Stimulated activated CD4-positive, alpha-beta T cell treated with anti-CD3 and anti-CD28 coated beads, Interleukin-1b, Interleukin-23, amount 100 ng/mL, for 4 hours (primary cell): Measurements from ENCODE around the gene BSN.
"Not testable (repeated sequence)": the region's sequence is repeated elsewhere in the genome, so short reads cannot be mapped to it uniquely, and the experiment has no call there.

ENCODE experiments used
- DNase-seq, 2 donors: peaks; one replicate each; pipeline ENCODE4 v3.0.0-alpha.2; 2020; ENCODE audit warnings: low read depth in 2 of 2

The BSN gene

DNA sequence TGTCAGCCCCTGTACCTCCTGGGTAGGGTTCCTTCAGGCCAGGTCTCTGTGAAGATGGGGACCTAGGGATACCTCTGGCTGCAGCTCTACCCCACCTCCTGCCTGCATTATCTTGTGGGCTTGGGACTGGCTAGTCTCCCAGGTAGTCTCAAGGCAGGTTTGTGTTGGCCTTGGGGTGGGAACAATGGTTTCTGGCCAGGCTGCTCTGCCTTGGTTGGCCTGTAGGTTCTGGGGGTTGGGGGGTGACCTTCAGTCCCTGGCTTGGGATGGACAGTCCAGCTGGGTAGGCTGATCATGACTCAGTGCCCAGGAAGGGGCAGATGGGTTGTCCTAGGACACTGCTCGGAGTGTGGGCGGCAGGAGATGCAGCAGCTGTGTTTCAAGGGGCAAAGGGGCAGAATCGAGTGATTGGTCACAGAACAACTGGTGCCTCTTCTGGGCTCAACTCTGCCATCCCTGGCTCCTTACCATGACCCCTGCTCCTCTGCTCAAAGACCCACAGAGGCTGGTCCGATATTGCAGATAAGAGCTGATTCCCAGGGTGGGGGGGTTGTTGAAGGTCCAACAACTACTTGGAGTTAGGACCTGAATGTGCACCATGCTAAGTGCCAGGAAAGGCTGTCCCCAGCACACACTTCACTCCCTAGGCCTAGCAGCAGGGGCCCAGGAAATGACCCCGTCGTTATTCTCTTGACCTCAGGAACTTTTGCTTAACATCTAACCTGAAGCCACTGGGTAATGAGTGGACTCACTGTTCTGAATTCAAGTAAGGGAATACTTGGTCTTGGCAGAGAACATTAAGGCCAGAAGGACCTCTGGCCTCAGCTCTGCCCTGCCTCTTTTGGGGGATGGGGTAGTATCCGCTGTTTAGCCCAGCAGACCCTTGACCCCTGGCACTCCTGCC is 18.1 kb upstream of the BSN start:
- no peak for DNase-seq

DNA sequence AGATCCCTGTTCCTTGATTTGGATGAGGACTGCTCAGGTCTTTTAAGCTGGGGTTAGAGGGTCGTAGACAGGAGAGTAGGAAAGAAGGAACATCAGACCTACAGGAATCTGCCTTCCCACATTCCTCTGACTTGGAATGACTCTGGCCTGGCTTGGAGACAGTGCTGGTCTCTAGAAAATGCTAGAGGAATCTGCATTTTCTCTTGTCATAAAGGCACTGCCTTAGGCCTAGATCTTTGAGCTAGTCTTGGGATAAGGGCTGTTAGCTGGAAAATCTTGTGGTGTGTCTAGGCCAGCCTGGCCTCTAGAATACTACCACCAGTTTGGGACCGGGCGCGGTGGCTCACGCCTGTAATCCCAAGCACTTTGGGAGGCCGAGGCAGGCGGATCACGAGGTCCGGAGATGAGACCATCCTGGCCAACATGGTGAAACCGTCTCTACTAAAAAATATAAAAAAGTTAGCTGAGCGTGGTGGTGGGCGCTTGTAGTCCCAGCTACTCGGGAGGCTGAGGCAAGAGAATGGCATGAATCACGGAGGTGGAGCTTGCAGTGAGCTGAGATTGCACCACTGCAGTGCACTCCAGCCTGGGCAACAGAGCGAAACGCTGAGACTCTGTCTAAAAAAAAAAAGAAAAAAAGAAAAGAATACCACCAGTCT is 17.3 kb upstream of the BSN start:
- DNase-seq: no peak

DNA sequence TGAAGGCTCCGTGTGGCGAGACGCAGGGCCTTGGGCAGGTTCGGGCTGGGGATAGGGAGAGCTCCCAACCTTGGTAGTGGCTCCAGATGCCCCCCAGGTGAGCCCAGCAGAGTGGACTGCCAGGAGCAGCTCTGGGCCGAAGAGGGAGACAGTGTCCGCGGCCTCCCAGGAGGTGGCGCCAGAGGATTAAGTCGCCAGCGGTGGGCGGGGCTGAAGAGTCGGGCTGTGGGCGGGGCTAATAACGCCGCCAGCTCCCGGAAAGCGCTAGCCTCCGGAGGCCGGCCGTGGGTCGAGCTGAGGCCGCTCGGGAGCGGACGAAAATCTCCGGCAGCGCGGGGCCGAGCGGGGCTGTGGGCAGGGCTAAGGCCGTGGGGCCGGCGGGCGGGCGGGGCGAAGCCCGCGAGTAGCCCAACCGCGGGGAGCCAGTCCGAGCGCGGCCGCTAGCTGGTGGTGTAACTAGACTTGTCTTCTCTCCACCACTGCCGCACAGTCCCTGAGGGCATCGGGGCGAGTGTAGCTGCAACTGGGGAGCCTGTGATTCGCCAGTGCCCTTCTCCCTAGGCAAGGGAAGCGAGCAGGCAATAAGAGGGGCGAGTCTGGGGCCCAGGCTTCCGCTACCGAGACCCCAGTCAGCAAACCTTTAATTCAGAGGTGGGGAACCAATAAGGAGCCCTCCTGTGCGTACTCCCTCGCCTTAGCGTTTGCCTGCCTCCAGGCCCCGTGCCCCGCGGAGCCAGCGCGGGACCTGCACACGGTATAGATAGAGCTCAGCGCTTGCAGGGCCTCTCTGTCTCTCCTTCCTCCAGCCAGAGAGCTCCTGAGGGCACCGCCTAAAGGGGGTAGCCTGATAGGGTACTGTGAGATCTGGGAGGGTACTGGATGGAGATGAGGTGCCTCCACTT is 14.4 kb upstream of the BSN start:
- peak; percentile 93 to 95 for DNase-seq

DNA sequence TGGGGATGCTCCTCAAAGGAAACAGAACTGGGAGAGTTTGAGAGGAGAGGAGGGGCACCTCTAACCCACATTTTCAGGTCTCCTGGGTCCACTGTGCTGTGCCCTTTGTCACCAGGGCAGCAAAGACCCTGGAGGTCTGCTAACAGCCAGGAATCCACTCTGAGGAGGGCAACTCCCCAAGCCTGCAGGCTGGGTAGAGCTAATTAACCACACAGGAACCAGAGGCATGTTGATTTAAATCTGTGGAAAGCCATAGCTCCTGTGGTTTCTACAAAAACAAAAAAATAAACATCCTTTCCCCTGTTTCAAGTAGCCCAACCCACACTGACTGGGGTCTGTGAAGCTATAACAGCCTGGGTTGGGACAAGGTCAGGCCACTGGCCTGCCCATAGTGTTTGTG is 2.2 kb upstream of the BSN start:
- no peak for DNase-seq

DNA sequence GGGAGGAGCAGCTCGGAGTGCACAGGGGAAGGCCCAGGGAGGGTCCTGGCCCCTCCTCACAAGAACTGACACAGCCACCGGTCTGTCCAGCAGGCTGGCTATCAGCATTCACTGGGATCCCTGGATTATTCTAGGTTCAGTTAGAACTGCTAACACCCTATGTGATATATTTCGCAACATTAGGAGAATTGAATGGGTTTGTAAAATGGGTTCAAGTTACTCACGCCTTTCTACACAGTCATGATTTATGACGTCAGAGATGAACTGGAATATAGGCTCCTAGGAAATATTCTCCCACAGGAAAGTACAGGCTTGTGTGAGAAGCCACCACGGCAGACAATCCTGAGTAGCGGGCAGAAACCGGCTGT is 969 bp upstream of the BSN start:
- no peak for DNase-seq

DNA sequence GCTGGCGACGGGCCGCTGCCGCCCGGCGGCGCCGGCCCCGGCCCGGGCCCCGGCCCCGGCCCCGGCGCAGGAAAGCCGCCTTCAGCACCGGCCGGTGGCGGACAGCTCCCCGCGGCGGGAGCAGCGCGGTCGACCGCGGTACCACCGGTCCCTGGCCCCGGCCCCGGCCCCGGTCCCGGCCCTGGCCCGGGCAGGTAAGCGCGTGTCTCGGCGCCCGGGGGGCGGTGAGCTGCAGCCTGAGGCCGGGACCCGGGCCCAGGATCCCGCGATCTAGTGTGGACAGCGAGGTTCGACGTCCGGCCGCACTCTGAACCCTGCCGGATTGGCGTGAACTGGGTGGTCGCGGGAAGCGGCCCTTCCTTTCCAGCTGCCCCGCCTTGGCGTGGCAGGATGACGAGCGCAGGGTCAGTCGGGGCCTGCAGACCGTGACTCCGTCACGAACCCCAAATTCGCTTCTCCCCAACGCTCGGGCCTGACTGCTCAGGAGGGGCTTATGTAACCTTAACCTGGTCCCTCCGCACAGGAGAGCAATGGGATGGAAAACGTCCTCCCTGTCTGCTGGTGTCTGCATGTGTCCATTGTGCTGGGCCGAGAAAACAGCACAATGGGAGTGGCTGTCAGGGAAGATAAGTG is 472 bp downstream of the BSN start:
- DNase-seq: peak in 1 of 2 donors; percentile 62

DNA sequence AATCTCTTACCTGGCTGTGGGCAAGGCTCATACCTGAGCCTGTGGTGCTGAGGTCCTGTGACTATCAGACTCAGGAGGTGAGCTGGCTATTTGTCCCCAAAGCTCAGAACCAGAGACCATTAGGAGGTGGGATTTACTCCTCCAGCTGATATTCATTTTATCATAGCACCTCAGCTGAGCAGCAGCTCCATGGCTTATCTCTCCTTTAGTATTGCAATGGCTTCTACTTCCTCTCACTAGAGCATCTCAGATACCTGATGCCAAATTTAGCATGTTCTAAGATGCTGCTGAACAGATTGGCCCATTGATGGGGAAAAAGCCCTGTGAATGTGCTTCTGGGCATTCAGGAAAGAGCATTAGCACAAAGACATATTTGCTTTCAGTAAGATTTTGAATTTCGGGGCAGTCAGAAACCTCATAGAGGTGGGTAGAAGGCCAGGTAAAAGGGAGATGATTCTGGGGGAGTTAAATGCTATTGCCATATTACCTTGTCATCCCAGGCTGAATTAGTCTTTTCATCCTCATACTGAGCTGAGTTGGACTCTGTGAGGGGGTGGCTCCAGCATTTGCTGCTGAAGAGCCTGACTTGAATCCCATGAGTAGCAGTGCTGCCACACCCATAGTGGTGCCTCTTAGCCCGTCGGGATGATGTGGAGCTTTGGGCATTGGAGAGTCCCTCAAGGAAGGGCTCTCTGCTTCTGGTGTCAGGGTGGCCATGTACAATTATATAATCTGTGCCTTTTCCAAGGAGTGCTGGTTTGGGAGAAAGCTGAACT is 2.4 kb downstream of the BSN start:
- no peak for DNase-seq

DNA sequence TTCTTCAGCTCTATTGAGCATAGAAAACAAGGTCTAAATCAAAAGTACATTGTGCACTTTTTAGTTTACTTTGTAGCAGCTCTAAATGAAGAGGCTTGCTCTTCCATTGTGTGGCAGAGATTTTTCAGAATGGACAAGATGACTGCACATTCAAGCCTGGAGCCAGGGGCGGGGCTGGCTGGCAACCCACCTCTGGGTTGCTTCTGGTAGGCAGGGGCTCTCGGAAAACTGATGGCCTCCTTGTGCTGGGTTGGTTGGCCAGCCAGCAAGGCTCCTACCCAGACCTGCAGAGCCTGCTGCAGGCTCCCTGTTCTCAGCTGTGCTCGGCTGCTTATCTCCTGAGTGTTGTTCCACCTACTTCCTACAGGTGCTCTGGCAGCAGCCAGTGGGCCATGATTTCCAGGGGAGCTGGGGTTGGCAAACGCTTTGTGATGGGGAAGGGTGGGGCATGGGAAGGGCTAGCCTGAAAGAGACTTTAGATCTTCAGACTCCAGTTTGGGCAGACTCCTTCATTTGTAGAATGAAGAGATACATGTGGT is 8.8 kb downstream of the BSN start:
- DNase-seq: no peak

DNA sequence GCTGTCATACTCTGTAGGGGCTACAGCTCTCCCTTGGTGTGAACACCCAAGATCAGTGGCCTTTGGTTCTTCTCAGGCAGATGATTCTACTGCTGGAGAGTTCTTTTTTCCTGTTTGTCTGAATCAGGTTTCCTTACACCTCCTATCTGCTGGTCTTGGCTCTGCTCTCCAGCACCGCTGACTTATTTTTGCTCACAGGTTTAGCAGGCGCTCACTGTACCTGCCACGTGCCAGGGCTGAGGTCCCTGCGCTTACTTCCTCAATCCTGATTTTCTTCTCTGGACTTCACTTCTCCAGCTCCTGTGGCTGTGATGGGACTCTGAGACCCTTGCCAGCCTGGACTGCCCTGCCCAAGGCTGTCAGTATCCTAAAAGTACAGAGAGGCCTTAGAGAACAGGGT is 9.5 kb downstream of the BSN start:
- DNase-seq: no peak

DNA sequence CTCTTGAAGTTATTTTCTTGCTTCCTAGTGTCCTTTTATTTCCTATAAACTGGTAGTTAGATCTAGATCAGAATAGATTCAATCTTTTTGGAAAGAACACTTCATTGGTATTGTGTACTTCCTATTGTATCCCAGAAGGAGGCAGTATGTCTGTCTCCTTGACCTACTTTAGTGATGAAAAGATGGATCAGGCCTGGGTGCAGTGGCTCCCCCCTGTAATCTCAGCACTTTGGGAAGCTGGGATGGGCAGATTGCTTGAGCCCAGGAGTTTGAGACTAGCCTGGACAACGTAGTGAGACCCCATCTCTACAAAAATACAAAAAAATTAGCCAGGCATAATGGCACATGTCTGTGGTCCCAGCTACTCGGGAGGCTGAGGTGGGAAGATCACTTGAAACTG is 12.0 kb downstream of the BSN start:
- no peak for DNase-seq

DNA sequence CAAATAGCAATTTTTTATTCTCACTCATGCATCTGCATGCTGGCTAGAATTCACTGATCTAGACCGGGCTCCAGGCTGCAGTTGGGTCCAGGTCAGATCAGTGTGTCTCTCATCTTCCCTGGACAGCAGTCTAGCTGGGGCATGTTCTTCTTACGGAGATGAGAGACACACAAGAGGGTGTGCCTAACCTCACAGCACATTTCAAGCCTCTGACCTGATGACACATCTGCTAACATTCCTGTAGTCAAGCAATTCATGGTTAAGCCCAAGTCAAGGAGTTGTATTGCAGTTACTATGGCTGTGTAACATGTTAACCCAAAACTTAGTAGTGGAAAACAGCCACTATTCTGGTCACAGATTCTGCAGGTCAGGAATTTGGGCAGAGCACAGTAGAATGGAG is 13.1 kb downstream of the BSN start:
- no peak for DNase-seq

DNA sequence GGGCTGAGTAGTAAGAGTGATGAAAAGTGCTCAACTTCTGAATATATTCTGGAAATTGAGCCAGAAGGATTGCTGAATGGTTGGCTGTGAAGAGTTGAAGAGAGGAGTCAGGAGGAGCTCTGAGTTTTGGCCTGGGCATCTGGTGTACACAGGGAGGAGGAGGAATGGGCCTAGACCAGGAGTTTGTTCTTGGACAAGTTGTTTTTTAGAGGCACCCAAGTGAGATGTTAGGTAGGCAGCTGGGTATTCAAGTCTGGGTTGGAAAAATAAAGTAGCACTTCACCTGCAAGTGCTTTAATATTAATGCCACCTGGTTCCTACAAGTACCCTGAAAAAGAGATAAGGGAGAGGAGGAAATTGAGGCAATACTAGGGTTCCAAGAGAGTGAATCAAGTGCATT is 14.7 kb downstream of the BSN start:
- no peak for DNase-seq

DNA sequence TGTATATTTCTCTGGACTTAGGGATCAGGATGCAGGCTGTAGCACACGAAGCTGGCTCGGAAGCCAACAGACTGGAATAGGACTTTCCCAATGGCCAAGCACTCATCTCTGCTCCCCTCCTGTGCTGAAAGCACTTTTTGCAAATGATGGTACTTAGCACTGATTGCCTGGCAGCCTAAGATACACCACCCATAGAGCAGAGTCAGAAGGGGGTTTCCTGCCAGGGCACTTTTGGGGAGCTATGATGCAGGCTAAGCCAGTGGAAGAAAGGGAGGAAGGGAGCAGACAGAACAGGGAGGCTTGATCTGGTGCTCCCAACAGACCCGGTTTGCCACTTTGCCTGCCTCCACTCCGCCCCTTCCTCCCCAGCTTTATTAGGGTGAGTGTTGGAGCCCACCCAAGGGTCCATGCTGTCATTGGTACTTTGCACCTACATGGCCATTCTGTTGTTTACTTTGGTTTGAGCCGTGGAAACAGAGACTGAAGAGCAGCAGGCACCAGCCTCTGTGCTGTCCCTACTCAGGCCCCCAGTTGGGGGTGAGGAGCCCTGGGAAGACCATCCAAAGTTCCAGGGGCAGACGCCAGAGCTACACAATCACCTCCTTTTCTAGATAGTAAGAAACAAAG is 15.9 kb downstream of the BSN start:
- DNase-seq: no peak

DNA sequence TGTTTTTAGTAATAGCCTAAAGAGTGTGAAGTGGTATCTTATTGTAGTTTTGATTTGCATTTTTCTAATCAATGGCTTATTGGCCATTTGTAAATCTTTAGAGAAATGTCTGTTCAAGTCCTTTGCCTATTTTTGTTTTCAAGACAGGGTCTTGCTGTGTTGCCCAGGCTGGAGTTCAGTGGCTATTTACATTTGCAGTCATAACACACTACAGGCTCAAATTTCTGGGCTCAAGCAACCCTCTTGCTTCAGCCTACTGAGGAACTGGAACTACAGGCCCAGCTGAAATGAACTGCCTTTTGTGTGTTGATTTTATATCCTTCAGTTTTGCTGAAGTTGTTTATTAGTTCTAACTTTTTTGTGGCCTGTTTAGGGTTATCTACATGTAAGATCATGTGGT is 27.9 kb downstream of the BSN start:
- DNase-seq: no peak

DNA sequence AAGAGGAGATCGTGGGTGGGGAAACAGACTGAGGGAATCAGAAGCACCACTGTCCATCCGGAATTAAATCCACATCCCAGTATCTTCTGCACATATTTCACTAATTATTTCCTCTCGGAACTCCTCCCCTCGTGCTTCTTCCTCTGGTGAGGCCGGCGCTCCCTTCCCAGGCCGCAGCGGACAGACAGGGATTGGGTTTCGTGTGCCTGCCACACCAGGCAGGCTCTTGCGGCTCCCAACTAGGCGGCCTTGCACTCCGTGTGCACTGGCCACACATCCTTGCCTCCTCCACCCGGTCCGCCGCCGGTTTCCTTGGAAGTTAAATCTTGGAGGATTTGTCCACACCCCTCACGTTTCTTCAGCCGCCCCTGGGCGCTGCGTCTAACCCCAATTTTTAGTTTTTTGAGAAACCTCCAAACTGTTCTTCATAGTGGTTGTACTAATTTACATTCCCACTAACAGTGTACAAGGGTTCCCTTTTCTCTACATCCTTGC is 31.0 kb downstream of the BSN start:
- not testable (repeated sequence) for DNase-seq

DNA sequence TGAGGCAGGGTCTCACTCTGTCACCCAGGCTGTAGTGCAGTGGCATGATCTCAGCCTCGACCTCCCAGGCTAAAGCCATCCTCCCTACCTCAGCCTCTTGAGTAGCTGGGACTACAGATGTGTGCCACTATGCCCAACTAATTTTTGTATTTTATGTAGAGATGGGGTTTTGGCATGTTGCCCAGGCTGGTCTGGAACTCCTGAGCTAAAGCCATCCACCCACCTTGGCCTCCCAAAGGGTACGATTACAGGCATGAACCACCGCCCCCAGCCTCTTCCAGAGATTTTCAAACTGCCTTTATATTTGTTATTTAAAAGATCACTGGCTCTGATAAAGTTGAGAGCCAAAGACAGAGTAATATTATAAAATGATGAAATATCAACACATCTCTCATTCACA is 37.3 kb downstream of the BSN start:
- no peak for DNase-seq

DNA sequence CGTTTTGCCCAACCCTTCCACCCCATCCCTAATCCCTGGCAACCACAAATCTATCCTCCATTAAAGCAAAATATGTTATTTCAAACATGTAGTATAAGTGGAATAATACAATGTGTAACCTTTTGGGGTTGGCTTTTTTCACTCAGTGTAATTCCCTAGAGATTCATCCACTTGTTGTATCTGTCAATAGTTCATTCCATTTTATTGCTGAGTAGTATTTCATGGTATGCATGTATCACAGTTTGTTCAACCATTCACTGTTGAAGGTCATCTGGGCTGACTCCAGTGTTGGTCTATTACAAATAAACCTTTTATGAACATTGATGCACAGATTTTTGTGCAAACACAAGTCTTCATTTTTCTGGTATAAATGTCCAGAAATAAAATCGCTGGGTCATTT is 38.8 kb downstream of the BSN start:
- DNase-seq: no peak

DNA sequence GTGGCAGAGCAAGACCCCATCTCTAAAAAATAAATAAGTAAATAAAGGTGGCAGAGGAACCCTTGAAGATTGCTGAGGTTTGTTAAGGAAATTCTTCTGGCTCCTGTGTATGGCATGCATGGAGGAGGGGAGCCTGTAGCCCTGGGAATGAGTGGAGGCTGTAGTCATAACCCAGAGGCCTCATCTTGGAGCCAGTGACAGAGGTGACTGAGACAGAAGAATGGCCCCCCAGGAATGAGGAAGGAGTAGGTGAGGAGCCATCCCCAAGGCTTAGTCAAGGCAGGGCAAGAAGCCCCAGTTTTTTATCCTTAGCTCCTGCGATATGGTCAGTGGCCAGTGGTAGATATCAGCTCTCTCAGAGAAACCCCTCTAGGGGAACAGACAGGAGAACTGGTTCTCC is 46.5 kb downstream of the BSN start:
- no peak for DNase-seq

DNA sequence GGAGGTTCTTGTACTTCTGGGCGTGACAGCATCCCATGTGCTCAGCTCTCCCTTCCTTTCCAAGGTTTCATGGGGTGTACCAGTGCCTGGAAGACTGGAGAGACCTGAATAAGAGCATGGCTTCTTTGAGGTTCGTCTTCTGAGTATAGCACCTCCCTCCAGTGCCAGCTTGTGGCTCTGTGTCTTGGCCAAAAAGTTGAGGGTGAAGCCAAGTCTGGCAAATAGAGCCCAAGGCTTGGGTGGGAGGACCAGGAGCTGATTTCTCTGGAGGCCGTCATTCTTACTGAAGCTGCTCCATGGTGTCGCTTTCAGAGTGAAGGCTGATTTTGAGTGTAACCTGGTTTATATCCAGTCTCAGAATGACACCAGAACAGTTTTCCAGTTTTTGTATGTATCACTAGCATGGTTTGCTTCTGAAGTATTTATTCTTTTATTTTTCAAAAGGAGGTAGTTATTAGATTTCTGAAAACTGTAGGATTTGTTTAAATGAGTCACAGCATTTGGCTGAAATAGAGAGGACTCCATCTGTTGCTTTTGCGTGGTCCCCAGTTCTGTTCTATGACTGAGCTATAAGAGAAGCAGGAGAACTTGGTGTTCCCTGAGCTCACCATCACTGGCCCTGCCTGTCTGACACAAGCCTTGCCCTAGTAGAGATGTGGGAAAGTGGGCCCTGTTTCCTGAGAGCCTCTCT is 47.2 kb downstream of the BSN start:
- no peak for DNase-seq
